Osteoblast (primary cell): ENCODE measurements around the gene IKZF5. TPM values are rescaled to one million over a fixed set of nuclear protein-coding genes. Genes with fewer than 3 reads are reported as not detected.

Experiments used
- DNase-seq: peaks from one replicate; pipeline ENCODE4 v3.0.0; 2011; ENCODE audit warnings: low spot score, mixed read lengths; ENCODE audit not compliant: insufficient read length; ENCODE audit errors: missing footprints
- H2AFZ ChIP-seq: 2 replicates; pipeline ENCODE4 v1.6.0; 2011; ENCODE audit warnings: mild to moderate bottlenecking, low read length
- H3K27ac ChIP-seq: 2 replicates; pipeline ENCODE4 v1.5.1; 2011; ENCODE audit warnings: mild to moderate bottlenecking, low read depth, low read length, moderate library complexity
- H3K27me3 ChIP-seq: 2 replicates; pipeline ENCODE4 v1.6.0; 2012; ENCODE audit warnings: mild to moderate bottlenecking, control low read depth, inconsistent platforms, low read length, moderate library complexity; ENCODE audit not compliant: insufficient read depth
- H3K36me3 ChIP-seq: 2 replicates; pipeline ENCODE4 v1.5.1; 2011; ENCODE audit warnings: mild to moderate bottlenecking, low read length, control low read depth, moderate library complexity; ENCODE audit not compliant: insufficient read depth
- H3K4me1 ChIP-seq: 2 replicates; pipeline ENCODE4 v1.5.1; 2011; ENCODE audit warnings: mild to moderate bottlenecking, low read length, control low read depth, moderate library complexity; ENCODE audit not compliant: insufficient read depth
- H3K4me2 ChIP-seq: 2 replicates; pipeline ENCODE4 v1.6.0; 2011; ENCODE audit warnings: mild to moderate bottlenecking, low read length; ENCODE audit not compliant: insufficient read depth
- H3K4me3 ChIP-seq: fragments of 200-600 bp; sonication (generic); 3 replicates; pipeline ENCODE4 v1.5.1; 2012; ENCODE audit warnings: mild to moderate bottlenecking, low read length, inconsistent platforms; ENCODE audit not compliant: insufficient read depth
- H3K79me2 ChIP-seq: 2 replicates; pipeline ENCODE4 v1.6.0; 2012; ENCODE audit warnings: mild to moderate bottlenecking, low read length, control low read depth, inconsistent platforms; ENCODE audit not compliant: insufficient read depth
- H3K9me3 ChIP-seq: 2 replicates; pipeline ENCODE4 v1.5.1; 2011; ENCODE audit warnings: low read depth, low read length, control low read depth
- H4K20me1 ChIP-seq: 2 replicates; pipeline ENCODE4 v1.6.0; 2012; ENCODE audit warnings: mild to moderate bottlenecking, low read length, control low read depth; ENCODE audit not compliant: insufficient read depth
- total RNA-seq: library from RNA; depleted of rRNA; stranded (reverse); fragments of >200 nt; gene quantifications from 2 replicates; pipeline ENCODE4 v1.2.3, GENCODE V29; 2012
- TF ChIP-seq, protein P1 (sequence below): IDR thresholded peaks from 2 replicates; pipeline ENCODE4 v1.5.1; 2011; ENCODE audit warnings: mild to moderate bottlenecking, low read depth, low read length, moderate library complexity; ENCODE audit errors: extremely low read depth

IKZF5 gene
- total RNA-seq, 1 donor = 6.2 TPM

- Histone ChIP-seq H3K36me3 (peaks cover 24% of the 10 kb centered on the region), H3K79me2 (peaks cover 27% of the 10 kb centered on the region), H2AFZ (no peak overlapping the region)
These were observed 59.3 kb downstream of the IKZF5 start for GRCh38 chr10:122949296-122949695.

More at GRCh38 chr10:122949296-122949695, 59.3 kb downstream of the IKZF5 start:
- TF ChIP-seq, protein P1, sequence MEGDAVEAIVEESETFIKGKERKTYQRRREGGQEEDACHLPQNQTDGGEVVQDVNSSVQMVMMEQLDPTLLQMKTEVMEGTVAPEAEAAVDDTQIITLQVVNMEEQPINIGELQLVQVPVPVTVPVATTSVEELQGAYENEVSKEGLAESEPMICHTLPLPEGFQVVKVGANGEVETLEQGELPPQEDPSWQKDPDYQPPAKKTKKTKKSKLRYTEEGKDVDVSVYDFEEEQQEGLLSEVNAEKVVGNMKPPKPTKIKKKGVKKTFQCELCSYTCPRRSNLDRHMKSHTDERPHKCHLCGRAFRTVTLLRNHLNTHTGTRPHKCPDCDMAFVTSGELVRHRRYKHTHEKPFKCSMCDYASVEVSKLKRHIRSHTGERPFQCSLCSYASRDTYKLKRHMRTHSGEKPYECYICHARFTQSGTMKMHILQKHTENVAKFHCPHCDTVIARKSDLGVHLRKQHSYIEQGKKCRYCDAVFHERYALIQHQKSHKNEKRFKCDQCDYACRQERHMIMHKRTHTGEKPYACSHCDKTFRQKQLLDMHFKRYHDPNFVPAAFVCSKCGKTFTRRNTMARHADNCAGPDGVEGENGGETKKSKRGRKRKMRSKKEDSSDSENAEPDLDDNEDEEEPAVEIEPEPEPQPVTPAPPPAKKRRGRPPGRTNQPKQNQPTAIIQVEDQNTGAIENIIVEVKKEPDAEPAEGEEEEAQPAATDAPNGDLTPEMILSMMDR = no peak
- H3K27ac ChIP-seq = no peak overlapping the region
- no peak overlapping the region for H3K4me3 ChIP-seq
- H3K9me3 ChIP-seq = no peaks in the 10 kb centered on the region
- H3K4me1 ChIP-seq = peaks cover 5% of the 10 kb centered on the region
- no peak for DNase-seq
- H3K27me3 ChIP-seq = no peaks in the 10 kb centered on the region
- no peak overlapping the region for H3K4me2 ChIP-seq
- no peaks in the 10 kb centered on the region for H4K20me1 ChIP-seq

Other genes starting within 250 kb of the IKZF5 start
- 0.36 and 0.59 TPM in 2 replicates for gene CUZD1, start 162.9 kb downstream of the IKZF5 start, total RNA-seq
- 1.8 and 4.4 TPM in 2 replicates for gene FAM24B, start 129.2 kb downstream of the IKZF5 start, total RNA-seq
- gene FAM24A, start 98.2 kb downstream of the IKZF5 start, total RNA-seq = not detected in 2 replicates
- gene C10orf88, start 54.6 kb downstream of the IKZF5 start, total RNA-seq = 6.5 and 7.4 TPM in 2 replicates
- 3.6 and 4.4 TPM in 2 replicates for gene PSTK, start 28.4 kb downstream of the IKZF5 start, total RNA-seq
- 8.5 and 9.4 TPM in 2 replicates for gene ACADSB, start 211 bp upstream of the IKZF5 start, total RNA-seq
- gene HMX3, start 127.2 kb upstream of the IKZF5 start, total RNA-seq = not detected in 2 replicates
- gene HMX2, start 139.3 kb upstream of the IKZF5 start, total RNA-seq = not detected in 2 replicates
- gene BUB3, start 145.6 kb upstream of the IKZF5 start, total RNA-seq = 107 and 109 TPM in 2 replicates